ENCODE measurements around the gene ST6GAL2. TPM values are rescaled to one million over a fixed set of nuclear protein-coding genes. Genes with fewer than 3 reads are reported as not detected.

The ST6GAL2 gene
- total RNA-seq, 1 donor, result 4.3 TPM

- H3K4me3 ChIP-seq (ENCODE audit: low read depth, low read length), result no peak overlapping the region
- DNase-seq (ENCODE audit: low read depth), result peak; percentile 42
- TF ChIP-seq CTCF (IDR thresholded peaks at IDR 0.05; ENCODE audit: insufficient read depth, low read depth, low read length), result no peak
Measured at GRCh38 chr2:106866641-106867040, 19.3 kb downstream of the ST6GAL2 start.

GRCh38 chr2:106864051-106864450 is 21.9 kb downstream of the ST6GAL2 start:
- no peak for DNase-seq (ENCODE audit: low read depth)
- no peak for TF ChIP-seq CTCF (IDR thresholded peaks at IDR 0.05; ENCODE audit: insufficient read depth, low read depth, low read length)
- no peak overlapping the region for H3K4me3 ChIP-seq (ENCODE audit: low read depth, low read length)

- peak; percentile 11 for TF ChIP-seq CTCF (IDR thresholded peaks at IDR 0.05; ENCODE audit: insufficient read depth, low read depth, low read length)
- DNase-seq (ENCODE audit: low read depth), result no peak
Measured at GRCh38 chr2:106863387-106863786, 22.6 kb downstream of the ST6GAL2 start.

GRCh38 chr2:106859498-106859897 is 26.5 kb downstream of the ST6GAL2 start:
- no peak overlapping the region for H3K4me3 ChIP-seq (ENCODE audit: low read depth, low read length)
- no peak for TF ChIP-seq CTCF (IDR thresholded peaks at IDR 0.05; ENCODE audit: insufficient read depth, low read depth, low read length)
- no peak for DNase-seq (ENCODE audit: low read depth)

More at GRCh38 chr2:106863387-106863786, 22.6 kb downstream of the ST6GAL2 start:
- H3K4me3 ChIP-seq (ENCODE audit: low read depth, low read length), result no peak overlapping the region

GRCh38 chr2:106858810-106859209 is 27.2 kb downstream of the ST6GAL2 start:
- no peak overlapping the region for H3K4me3 ChIP-seq (ENCODE audit: low read depth, low read length)
- no peak for TF ChIP-seq CTCF (IDR thresholded peaks at IDR 0.05; ENCODE audit: insufficient read depth, low read depth, low read length)
- DNase-seq (ENCODE audit: low read depth), result no peak

GRCh38 chr2:106857882-106858478 is 28.0 kb downstream of the ST6GAL2 start:
- no peak overlapping the region for H3K4me3 ChIP-seq (ENCODE audit: low read depth, low read length)
- DNase-seq (ENCODE audit: low read depth), result no peak
- no peak for TF ChIP-seq CTCF (IDR thresholded peaks at IDR 0.05; ENCODE audit: insufficient read depth, low read depth, low read length)

GRCh38 chr2:106853631-106854030 is 32.3 kb downstream of the ST6GAL2 start:
- no peak overlapping the region for H3K4me3 ChIP-seq (ENCODE audit: low read depth, low read length)
- no peak for TF ChIP-seq CTCF (IDR thresholded peaks at IDR 0.05; ENCODE audit: insufficient read depth, low read depth, low read length)
- DNase-seq (ENCODE audit: low read depth), result no peak
